Colon (tissue), 2 donors: Measurements from ENCODE around the gene EYA2.
"Not testable (repeated sequence)": the region's sequence is repeated elsewhere in the genome, so short reads cannot be mapped to it uniquely, and the experiment has no call there.

Source experiments
- FAIRE-seq: peaks from 2 replicates; lab custom pipeline; 2012; peaks lifted over from hg19 to GRCh38; lab: Jason Lieb, UNC
- donor health status: control.
- donor health status: control.

EYA2 gene

GRCh38 chr20:47204850-47205122 lies 310.1 kb downstream of the EYA2 start:
- not testable (repeated sequence) for FAIRE-seq

GRCh38 chr20:47205577-47206123 lies 311.0 kb downstream of the EYA2 start:
- FAIRE-seq: no peak

GRCh38 chr20:47206552-47206951 lies 311.9 kb downstream of the EYA2 start:
- not testable (repeated sequence) for FAIRE-seq

- FAIRE-seq: no peak
Observed at GRCh38 chr20:47206962-47207641, 312.5 kb downstream of the EYA2 start.

- FAIRE-seq: no peak
Observed at GRCh38 chr20:47208534-47209174, 314.0 kb downstream of the EYA2 start.

- FAIRE-seq: no peak
Observed at GRCh38 chr20:47209982-47210381, 315.3 kb downstream of the EYA2 start.

- FAIRE-seq: no peak
Observed at GRCh38 chr20:47210470-47210869, 315.8 kb downstream of the EYA2 start.

GRCh38 chr20:47211036-47211435 lies 316.4 kb downstream of the EYA2 start:
- no peak for FAIRE-seq

GRCh38 chr20:47212606-47213207 lies 318.1 kb downstream of the EYA2 start:
- no peak for FAIRE-seq

- FAIRE-seq: no peak
Observed at GRCh38 chr20:47213966-47214365, 319.3 kb downstream of the EYA2 start.

GRCh38 chr20:47215653-47216397 lies 321.2 kb downstream of the EYA2 start:
- no peak for FAIRE-seq

- FAIRE-seq: no peak
Observed at GRCh38 chr20:47216819-47217410, 322.3 kb downstream of the EYA2 start.

GRCh38 chr20:47217482-47218446 lies 323.1 kb downstream of the EYA2 start:
- FAIRE-seq: no peak

GRCh38 chr20:47220161-47220582 lies 325.5 kb downstream of the EYA2 start:
- FAIRE-seq: no peak

- FAIRE-seq: no peak
Observed at GRCh38 chr20:47221036-47221625, 326.5 kb downstream of the EYA2 start.

- no peak for FAIRE-seq
Observed at GRCh38 chr20:47222468-47223119, 328.0 kb downstream of the EYA2 start.

- FAIRE-seq: no peak
Observed at GRCh38 chr20:47223896-47224295, 329.3 kb downstream of the EYA2 start.

GRCh38 chr20:47224300-47224791 lies 329.7 kb downstream of the EYA2 start:
- no peak for FAIRE-seq

GRCh38 chr20:47224857-47225256 lies 330.2 kb downstream of the EYA2 start:
- FAIRE-seq: no peak

GRCh38 chr20:47225458-47225857 lies 330.8 kb downstream of the EYA2 start:
- no peak for FAIRE-seq
